ENCODE measurements around the gene MRPL19.

DNA sequence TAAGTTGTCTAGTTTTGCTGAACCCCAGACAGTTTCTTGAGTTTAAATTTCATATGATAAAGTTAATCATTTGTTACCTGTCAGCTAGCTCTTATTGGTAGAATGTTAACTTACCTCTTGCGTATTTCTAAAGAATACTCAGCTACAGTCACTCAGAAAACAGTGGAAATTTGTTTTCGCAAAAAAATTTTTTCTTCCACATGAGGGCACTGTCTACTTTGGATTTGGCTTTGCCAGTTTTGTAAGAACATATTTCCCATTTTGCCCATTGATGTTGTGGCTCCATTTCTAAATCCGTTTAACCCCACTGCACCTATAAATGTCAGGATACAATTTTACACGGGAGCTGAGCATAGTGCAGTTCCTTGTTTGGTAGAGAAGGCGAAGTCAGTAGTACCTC is 83.3 kb downstream of the MRPL19 start:
- TF ChIP-seq POLR2A (IDR thresholded peaks at IDR 0.05) = no peak
- TF ChIP-seq, protein P1, sequence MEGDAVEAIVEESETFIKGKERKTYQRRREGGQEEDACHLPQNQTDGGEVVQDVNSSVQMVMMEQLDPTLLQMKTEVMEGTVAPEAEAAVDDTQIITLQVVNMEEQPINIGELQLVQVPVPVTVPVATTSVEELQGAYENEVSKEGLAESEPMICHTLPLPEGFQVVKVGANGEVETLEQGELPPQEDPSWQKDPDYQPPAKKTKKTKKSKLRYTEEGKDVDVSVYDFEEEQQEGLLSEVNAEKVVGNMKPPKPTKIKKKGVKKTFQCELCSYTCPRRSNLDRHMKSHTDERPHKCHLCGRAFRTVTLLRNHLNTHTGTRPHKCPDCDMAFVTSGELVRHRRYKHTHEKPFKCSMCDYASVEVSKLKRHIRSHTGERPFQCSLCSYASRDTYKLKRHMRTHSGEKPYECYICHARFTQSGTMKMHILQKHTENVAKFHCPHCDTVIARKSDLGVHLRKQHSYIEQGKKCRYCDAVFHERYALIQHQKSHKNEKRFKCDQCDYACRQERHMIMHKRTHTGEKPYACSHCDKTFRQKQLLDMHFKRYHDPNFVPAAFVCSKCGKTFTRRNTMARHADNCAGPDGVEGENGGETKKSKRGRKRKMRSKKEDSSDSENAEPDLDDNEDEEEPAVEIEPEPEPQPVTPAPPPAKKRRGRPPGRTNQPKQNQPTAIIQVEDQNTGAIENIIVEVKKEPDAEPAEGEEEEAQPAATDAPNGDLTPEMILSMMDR (IDR thresholded peaks at IDR 0.05) = peak in 2 of 6 experiments; percentile 11 to 22

All from thyroid gland (tissue), 4 donors.